ENCODE measurements around the gene MANSC1.

The MANSC1 gene

GRCh38 chr12:12378616-12379015 lies 28.6 kb upstream of the MANSC1 start:
- Histone ChIP-seq H3K4me3 (no peak overlapping the region), H3K27ac (no peak overlapping the region)
- no peak for TF ChIP-seq CTCF (IDR thresholded peaks at IDR 0.05)
- no peak for DNase-seq (ENCODE audit: low spot score)

- no peak for DNase-seq (ENCODE audit: low spot score)
- H3K27ac ChIP-seq: no peak overlapping the region
- TF ChIP-seq CTCF (IDR thresholded peaks at IDR 0.05): peak; percentile 48
Observed at GRCh38 chr12:12376646-12377448, 26.8 kb upstream of the MANSC1 start.

GRCh38 chr12:12372946-12373722 lies 23.1 kb upstream of the MANSC1 start:
- H3K27ac ChIP-seq: no peak overlapping the region
- TF ChIP-seq CTCF (IDR thresholded peaks at IDR 0.05): no peak
- H3K4me3 ChIP-seq: no peak overlapping the region
- no peak for DNase-seq (ENCODE audit: low spot score)

More at GRCh38 chr12:12376646-12377448, 26.8 kb upstream of the MANSC1 start:
- no peak overlapping the region for H3K4me3 ChIP-seq

- DNase-seq (ENCODE audit: low spot score): no peak
- no peak overlapping the region for H3K4me3 ChIP-seq
- no peak for TF ChIP-seq CTCF (IDR thresholded peaks at IDR 0.05)
- H3K27ac ChIP-seq: no peak overlapping the region
Observed at GRCh38 chr12:12367482-12367998, 17.5 kb upstream of the MANSC1 start.

GRCh38 chr12:12366701-12367481 lies 16.8 kb upstream of the MANSC1 start:
- Histone ChIP-seq H3K27ac (no peak overlapping the region), H3K4me3 (no peak overlapping the region)
- no peak for DNase-seq (ENCODE audit: low spot score)
- TF ChIP-seq CTCF (IDR thresholded peaks at IDR 0.05): no peak

GRCh38 chr12:12365931-12366431 lies 15.9 kb upstream of the MANSC1 start:
- TF ChIP-seq CTCF (IDR thresholded peaks at IDR 0.05): no peak

More at GRCh38 chr12:12365931-12366431, 15.9 kb upstream of the MANSC1 start:
- Histone ChIP-seq H3K27ac (no peak overlapping the region), H3K4me3 (no peak overlapping the region)
- no peak for DNase-seq (ENCODE audit: low spot score)
